Astrocyte (in vitro differentiated cells and primary cell): ENCODE results near the gene STIM1. TPM values are rescaled to one million over a fixed set of nuclear protein-coding genes. Genes with fewer than 3 reads are reported as not detected.

Source experiments
- DNase-seq: peaks from one replicate; pipeline ENCODE4 v3.0.0-alpha.2; 2010; ENCODE audit warnings: low read depth
- FAIRE-seq: peaks from 2 replicates; lab custom pipeline; 2011; peaks lifted over from hg19 to GRCh38; lab: Jason Lieb, UNC
- H2AFZ ChIP-seq: 2 replicates; pipeline ENCODE4 v1.6.0; 2012; ENCODE audit warnings: low read depth, low read length, inconsistent platforms
- H3K27ac ChIP-seq: 2 replicates; pipeline ENCODE4 v1.5.1; 2011; ENCODE audit warnings: low read depth, low read length, inconsistent platforms
- H3K27me3 ChIP-seq: 2 replicates; pipeline ENCODE4 v1.6.0; 2011; ENCODE audit warnings: low read length, inconsistent platforms; ENCODE audit not compliant: insufficient read depth
- H3K36me3 ChIP-seq: 2 replicates; pipeline ENCODE4 v1.5.1; 2011; ENCODE audit warnings: low read length, inconsistent platforms; ENCODE audit not compliant: insufficient read depth
- H3K4me1 ChIP-seq: 2 replicates; pipeline ENCODE4 v1.5.1; 2011; ENCODE audit warnings: low read length, inconsistent platforms; ENCODE audit not compliant: insufficient read depth
- H3K4me2 ChIP-seq: 2 replicates; pipeline ENCODE4 v1.6.0; 2012; ENCODE audit warnings: low read length, inconsistent platforms
- H3K4me3 ChIP-seq: 2 replicates; pipeline ENCODE4 v1.5.1; 2011; ENCODE audit warnings: low read depth, mild to moderate bottlenecking, low read length, inconsistent platforms; ENCODE audit not compliant: insufficient read depth
- H3K79me2 ChIP-seq: 2 replicates; pipeline ENCODE4 v1.6.0; 2012; ENCODE audit warnings: mild to moderate bottlenecking, low read length, inconsistent platforms; ENCODE audit not compliant: insufficient read depth
- H3K9ac ChIP-seq: 2 replicates; pipeline ENCODE4 v1.6.0; 2012; ENCODE audit warnings: mild to moderate bottlenecking, low read length, inconsistent platforms
- H3K9me3 ChIP-seq: 2 replicates; pipeline ENCODE4 v1.5.1; 2012; ENCODE audit warnings: low read depth, mild to moderate bottlenecking, low read length, inconsistent platforms; ENCODE audit not compliant: insufficient read depth
- H4K20me1 ChIP-seq: 2 replicates; pipeline ENCODE4 v1.6.0; 2012; ENCODE audit warnings: low read length, inconsistent platforms; ENCODE audit not compliant: insufficient read depth
- H3K27ac Mint-ChIP-seq: one replicate; pipeline ENCODE4 v1.8.0; 2021; ENCODE audit warnings: mild to moderate bottlenecking, mixed read lengths; ENCODE audit not compliant: unreplicated experiment
- H3K27me3 Mint-ChIP-seq: one replicate; pipeline ENCODE4 v1.8.0; 2021; ENCODE audit warnings: low read depth, mixed read lengths; ENCODE audit not compliant: unreplicated experiment
- H3K36me3 Mint-ChIP-seq: one replicate; pipeline ENCODE4 v1.8.0; 2021; ENCODE audit warnings: low read depth, mixed read lengths; ENCODE audit not compliant: unreplicated experiment
- H3K4me1 Mint-ChIP-seq: one replicate; pipeline ENCODE4 v1.8.0; 2021; ENCODE audit warnings: low read depth, mixed read lengths; ENCODE audit not compliant: unreplicated experiment
- H3K4me3 Mint-ChIP-seq: one replicate; pipeline ENCODE4 v1.8.0; 2021; ENCODE audit warnings: mild to moderate bottlenecking, moderate library complexity, mixed read lengths; ENCODE audit not compliant: unreplicated experiment
- H3K9me3 Mint-ChIP-seq: one replicate; pipeline ENCODE4 v1.8.0; 2021; ENCODE audit warnings: mild to moderate bottlenecking, mixed read lengths; ENCODE audit not compliant: unreplicated experiment
- EZH2 ChIP-seq: IDR thresholded peaks from 2 replicates; pipeline ENCODE4 v1.6.1; 2012; ENCODE audit warnings: mild to moderate bottlenecking, low read length, inconsistent platforms; ENCODE audit not compliant: insufficient read depth
- total RNA-seq: library from RNA; stranded (reverse); gene quantifications from 2 replicates; pipeline ENCODE4 v1.2.1, GENCODE V29; 2021
- TF ChIP-seq, protein P1 (sequence below): IDR thresholded peaks from 2 replicates; pipeline ENCODE4 v1.5.1; 2011; ENCODE audit warnings: low read depth, mild to moderate bottlenecking, inconsistent platforms, low read length, moderate library complexity; ENCODE audit not compliant: insufficient read depth

Gene STIM1
- total RNA-seq, 1 donor from 2014 or later = 42.9 TPM

GRCh38 chr11:3967695-3968094 lies 112.2 kb downstream of the STIM1 start:
- Mint-ChIP-seq H3K4me3 (no peak overlapping the region), H3K36me3 (peaks cover 10% of the 10 kb centered on the region), H3K9me3 (no peaks in the 10 kb centered on the region), H3K27me3 (no peaks in the 10 kb centered on the region), H3K4me1 (peaks cover 12% of the 10 kb centered on the region), H3K27ac (no peak overlapping the region)
- Histone ChIP-seq H3K79me2 (no peaks in the 10 kb centered on the region), H3K9ac (no peak overlapping the region), H3K4me2 (no peak overlapping the region), H3K9me3 (no peaks in the 10 kb centered on the region), H4K20me1 (no peaks in the 10 kb centered on the region), H3K36me3 (no peaks in the 10 kb centered on the region), H3K4me3 (no peak overlapping the region), H3K27ac (no peak overlapping the region), H2AFZ (no peak overlapping the region), H3K4me1 (no peaks in the 10 kb centered on the region), H3K27me3 (no peaks in the 10 kb centered on the region)
- FAIRE-seq (no peak), DNase-seq (no peak)
- TF ChIP-seq, protein P1, sequence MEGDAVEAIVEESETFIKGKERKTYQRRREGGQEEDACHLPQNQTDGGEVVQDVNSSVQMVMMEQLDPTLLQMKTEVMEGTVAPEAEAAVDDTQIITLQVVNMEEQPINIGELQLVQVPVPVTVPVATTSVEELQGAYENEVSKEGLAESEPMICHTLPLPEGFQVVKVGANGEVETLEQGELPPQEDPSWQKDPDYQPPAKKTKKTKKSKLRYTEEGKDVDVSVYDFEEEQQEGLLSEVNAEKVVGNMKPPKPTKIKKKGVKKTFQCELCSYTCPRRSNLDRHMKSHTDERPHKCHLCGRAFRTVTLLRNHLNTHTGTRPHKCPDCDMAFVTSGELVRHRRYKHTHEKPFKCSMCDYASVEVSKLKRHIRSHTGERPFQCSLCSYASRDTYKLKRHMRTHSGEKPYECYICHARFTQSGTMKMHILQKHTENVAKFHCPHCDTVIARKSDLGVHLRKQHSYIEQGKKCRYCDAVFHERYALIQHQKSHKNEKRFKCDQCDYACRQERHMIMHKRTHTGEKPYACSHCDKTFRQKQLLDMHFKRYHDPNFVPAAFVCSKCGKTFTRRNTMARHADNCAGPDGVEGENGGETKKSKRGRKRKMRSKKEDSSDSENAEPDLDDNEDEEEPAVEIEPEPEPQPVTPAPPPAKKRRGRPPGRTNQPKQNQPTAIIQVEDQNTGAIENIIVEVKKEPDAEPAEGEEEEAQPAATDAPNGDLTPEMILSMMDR = no peak
- TF ChIP-seq EZH2 = no peak

DNA sequence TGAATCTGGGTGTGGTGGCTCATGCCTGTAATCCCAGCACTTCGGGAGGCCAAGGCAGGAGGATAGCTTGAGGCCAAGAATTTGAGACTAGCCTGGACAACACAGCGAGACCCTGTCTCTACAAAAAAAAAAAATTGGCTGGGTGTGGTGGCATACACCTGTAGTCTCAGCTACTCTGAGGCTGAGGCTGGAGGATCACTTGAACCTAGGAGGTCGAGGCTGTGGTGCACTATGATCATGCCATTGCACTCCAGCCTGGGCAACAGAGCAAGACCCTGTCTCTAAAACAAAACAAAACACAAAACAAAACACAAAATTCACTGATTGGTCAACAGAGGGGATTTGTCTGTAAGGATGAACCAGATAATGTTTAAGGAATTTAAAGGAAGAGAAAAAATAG lies 113.7 kb downstream of the STIM1 start:
- H3K4me2 ChIP-seq = no peak overlapping the region
- H3K36me3 Mint-ChIP-seq = peaks cover 14% of the 10 kb centered on the region

GRCh38 chr11:3969613-3970012 lies 114.1 kb downstream of the STIM1 start:
- H4K20me1 ChIP-seq = no peaks in the 10 kb centered on the region
- TF ChIP-seq, protein P1 = no peak
- no peak for TF ChIP-seq EZH2
- Mint-ChIP-seq H3K36me3 (peaks cover 14% of the 10 kb centered on the region), H3K4me1 (no peaks in the 10 kb centered on the region), H3K27ac (no peak overlapping the region), H3K9me3 (no peaks in the 10 kb centered on the region), H3K27me3 (no peaks in the 10 kb centered on the region), H3K4me3 (no peak overlapping the region)
- H3K36me3 ChIP-seq = no peaks in the 10 kb centered on the region
- no peak overlapping the region for H3K9ac ChIP-seq
- H3K9me3 ChIP-seq = no peaks in the 10 kb centered on the region
- H3K27ac ChIP-seq = no peak overlapping the region
- H3K27me3 ChIP-seq = no peaks in the 10 kb centered on the region
- H3K79me2 ChIP-seq = no peaks in the 10 kb centered on the region
- FAIRE-seq (no peak), DNase-seq (no peak)
- no peak overlapping the region for H3K4me2 ChIP-seq
- no peak overlapping the region for H2AFZ ChIP-seq
- no peak overlapping the region for H3K4me3 ChIP-seq
- no peaks in the 10 kb centered on the region for H3K4me1 ChIP-seq

More for the DNA sequence above, 113.7 kb downstream of the STIM1 start:
- no peaks in the 10 kb centered on the region for H3K36me3 ChIP-seq
- no peak overlapping the region for H2AFZ ChIP-seq
- Mint-ChIP-seq H3K27ac (no peak overlapping the region), H3K9me3 (no peaks in the 10 kb centered on the region), H3K4me1 (peaks cover 3% of the 10 kb centered on the region), H3K27me3 (no peaks in the 10 kb centered on the region), H3K4me3 (no peak overlapping the region)
- DNase-seq (no peak), FAIRE-seq (no peak)
- no peaks in the 10 kb centered on the region for H4K20me1 ChIP-seq
- no peaks in the 10 kb centered on the region for H3K27me3 ChIP-seq
- TF ChIP-seq, protein P1 = no peak
- no peak for TF ChIP-seq EZH2
- H3K27ac ChIP-seq = no peak overlapping the region
- no peak overlapping the region for H3K9ac ChIP-seq
- no peak overlapping the region for H3K4me3 ChIP-seq
- H3K79me2 ChIP-seq = no peaks in the 10 kb centered on the region
- H3K9me3 ChIP-seq = no peaks in the 10 kb centered on the region
- no peaks in the 10 kb centered on the region for H3K4me1 ChIP-seq
